Sciatic nerve (tissue), 2 donors: ENCODE measurements around the gene SPTSSA. TPM values are rescaled to one million over a fixed set of nuclear protein-coding genes. Genes with fewer than 3 reads are reported as not detected.
"Not testable (repeated sequence)": the region's sequence is repeated elsewhere in the genome, so short reads cannot be mapped to it uniquely, and the experiment has no call there.

Source experiments
- ATAC-seq: fragments of 200-7000 bp; cut with Tn5 transposase; one replicate; pipeline ENCODE4 v1.9.1; 2020; ENCODE audit warnings: mild to moderate bottlenecking, moderate library complexity
- DNase-seq: peaks from one replicate; pipeline ENCODE4 v3.0.0-alpha.2; 2020; ENCODE audit warnings: low spot score
- intact Hi-C: fragments of 100-400 bp; cut with DNase I; formaldehyde crosslinking; loops from one replicate; pipeline ENCODE4 v1.14.2; 2022
- total RNA-seq: library from RNA; stranded (reverse); fragmentation: NEBNext Ultra II Directional; extraction: Animal tissue kit (Norgen Biotek cat#: 25700); gene quantifications from one replicate; pipeline ENCODE4 v1.2.1, GENCODE V29; 2021
- donor health status: DM: no; HTN: no; CAD: no.
- donor health status: DM: no; HTN: no; CAD: no.

The SPTSSA gene
- total RNA-seq = 18.3 TPM

DNA sequence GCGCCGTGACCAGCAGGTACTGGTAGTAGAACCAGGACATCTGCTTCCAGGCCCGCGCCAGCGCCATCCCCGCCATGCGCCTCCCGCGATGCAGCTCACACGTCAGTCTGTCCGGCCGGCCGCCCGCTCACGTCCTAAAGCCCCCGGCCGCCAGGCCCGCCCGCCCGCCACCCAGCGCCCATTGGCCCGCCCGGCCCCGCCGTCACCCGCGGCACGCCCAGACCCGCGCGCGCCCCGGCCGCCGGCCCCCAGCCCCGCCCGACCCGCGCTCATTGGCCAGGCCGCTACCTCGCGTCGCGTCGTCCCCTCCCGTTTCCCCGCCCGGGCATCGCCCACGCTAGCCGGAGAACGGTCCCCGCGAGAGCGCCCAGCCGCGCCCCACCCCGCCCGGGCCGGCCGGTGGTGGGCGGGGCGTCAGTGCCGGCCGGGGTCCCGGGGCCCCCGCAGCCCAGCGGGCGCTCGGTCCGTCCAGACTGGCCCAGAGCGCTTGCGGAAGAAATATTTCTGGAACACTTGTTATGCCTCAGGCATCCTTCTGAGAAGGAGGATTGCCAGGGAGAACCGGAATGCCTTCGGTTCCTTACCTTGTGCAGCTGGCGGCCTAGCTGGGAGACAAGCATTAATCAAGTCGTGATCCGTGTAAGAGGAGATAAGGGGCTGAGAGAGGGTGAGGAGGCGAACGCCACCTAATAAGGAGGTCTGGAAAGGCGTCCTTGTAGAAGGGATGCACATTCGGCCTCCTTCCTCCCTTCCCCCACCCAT is at the start of gene SPTSSA:
Gene SPTSSA, minus strand, starts transcription at position 109 of the 762 bp plus-strand sequence. Its CDS starts 33 bp downstream, at position 76.
- intact Hi-C loops = no loop called here
- DNase-seq (peak; percentile 96), ATAC-seq (peak; percentile 97)

GRCh38 chr14:34507884-34508283 is 45.8 kb upstream of the SPTSSA start:
- DNase-seq (no peak), ATAC-seq (no peak)
- intact Hi-C loops = no loop called here

DNA sequence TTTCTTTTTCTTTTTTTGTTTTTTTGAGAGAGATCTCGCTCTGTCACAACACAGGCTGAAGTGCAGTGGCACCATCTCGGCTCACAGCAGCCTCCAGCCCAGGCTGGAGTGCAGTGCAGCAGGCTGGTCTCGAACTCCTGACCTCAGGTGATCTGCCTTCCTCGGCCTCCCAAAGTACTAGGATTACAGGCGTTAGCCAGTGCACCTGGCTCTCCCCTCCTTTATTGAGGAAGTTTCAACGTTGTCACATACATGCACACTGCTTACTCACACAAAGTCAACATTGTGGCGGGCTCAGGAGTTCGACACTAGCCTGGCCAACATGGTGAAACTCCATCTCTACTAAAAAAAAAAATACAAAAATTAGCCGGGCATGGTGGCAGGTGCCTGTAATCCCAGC is 45.4 kb upstream of the SPTSSA start:
- ATAC-seq = no peak
- DNase-seq = no peak
- intact Hi-C loops = no loop called here

DNA sequence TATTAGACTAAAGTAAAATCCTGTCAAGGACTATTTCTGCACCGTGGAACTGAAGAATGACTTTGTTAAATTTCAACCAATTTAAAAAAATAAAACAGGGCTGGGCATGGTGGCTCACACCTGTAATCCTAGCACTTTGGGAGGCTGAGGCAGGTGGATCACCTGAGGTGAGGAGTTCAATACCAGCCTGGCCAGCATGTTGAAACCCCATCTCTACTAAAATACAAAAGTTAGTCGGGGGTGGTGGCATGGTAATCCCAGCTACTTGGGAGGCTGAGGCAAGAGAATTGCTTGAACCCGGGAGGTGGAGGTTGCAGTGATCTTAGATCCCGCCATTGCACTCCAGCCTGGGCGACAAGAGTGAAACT is 43.1 kb upstream of the SPTSSA start:
- intact Hi-C loops, ATAC-seq, DNase-seq: not testable (repeated sequence)

GRCh38 chr14:34504027-34504426 is 42.0 kb upstream of the SPTSSA start:
- not testable (repeated sequence) for ATAC-seq, DNase-seq

DNA sequence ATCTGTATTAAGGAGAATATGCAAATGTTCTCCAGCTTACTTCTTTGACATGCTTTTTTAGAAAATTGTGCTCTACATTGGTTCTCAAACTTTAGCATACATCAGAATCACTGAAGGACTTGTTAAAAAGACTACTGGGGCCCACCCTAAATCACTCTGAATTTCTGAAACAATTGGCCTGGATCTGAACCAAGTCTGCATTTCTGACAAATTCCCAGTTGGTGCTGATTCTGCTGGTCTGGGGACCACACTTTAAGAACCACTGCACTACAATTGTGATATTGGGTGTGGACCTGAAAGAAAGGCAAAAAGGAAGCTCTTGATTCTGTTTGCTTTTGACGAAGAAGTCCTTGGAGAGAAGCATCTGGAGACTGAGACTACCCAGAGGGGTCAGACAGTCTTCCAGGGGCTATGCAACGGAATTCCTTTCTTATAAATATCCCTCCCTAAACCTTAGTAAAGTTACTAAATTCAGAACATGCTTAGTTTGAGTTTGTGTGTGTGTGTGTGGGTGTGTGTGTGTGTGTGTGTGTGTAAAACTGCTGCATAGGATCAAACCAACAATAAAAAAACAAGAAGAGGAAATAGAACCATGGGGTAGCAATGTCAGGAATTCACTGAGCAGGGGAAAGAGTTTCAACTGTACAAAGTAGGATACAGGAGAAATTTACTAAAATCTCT is 40.6 kb upstream of the SPTSSA start:
- intact Hi-C loops = no loop called here
- DNase-seq = peak; percentile 2
- no peak for ATAC-seq

More at GRCh38 chr14:34504027-34504426, 42.0 kb upstream of the SPTSSA start:
- intact Hi-C loops = not testable (repeated sequence)

GRCh38 chr14:34502001-34502400 is 40.0 kb upstream of the SPTSSA start:
- ATAC-seq (no peak), DNase-seq (no peak)
- intact Hi-C loops = no loop called here

DNA sequence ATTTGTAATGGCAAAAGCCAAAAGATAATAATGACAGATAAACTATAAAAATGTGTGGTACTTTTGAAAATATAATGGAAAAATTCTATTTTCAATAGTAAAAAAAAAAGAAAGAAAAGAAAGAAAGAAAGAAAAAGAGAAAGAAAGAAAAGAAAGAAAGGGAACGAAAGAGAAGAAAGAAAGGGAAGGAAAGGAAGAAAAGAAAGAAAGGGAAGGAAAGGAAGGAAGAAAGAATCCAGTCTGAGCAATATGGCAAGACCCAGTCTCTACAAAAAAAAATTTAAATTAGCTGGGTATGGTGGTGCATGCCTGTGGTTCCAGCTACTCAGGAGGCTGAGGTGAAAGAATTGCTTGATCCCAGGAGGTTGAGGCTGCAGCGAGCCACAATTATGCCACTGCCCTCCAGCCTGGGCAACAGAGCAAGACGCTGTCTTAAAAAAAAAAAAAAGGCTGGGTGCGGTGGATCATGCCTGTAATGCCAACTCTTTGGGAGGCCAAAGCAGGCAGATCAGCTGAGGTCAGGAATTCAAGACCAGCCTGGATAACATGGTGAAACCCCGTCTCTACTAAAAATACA is 39.1 kb upstream of the SPTSSA start:
- ATAC-seq (no peak), DNase-seq (peak; percentile 28)
- intact Hi-C loops = no loop called here

DNA sequence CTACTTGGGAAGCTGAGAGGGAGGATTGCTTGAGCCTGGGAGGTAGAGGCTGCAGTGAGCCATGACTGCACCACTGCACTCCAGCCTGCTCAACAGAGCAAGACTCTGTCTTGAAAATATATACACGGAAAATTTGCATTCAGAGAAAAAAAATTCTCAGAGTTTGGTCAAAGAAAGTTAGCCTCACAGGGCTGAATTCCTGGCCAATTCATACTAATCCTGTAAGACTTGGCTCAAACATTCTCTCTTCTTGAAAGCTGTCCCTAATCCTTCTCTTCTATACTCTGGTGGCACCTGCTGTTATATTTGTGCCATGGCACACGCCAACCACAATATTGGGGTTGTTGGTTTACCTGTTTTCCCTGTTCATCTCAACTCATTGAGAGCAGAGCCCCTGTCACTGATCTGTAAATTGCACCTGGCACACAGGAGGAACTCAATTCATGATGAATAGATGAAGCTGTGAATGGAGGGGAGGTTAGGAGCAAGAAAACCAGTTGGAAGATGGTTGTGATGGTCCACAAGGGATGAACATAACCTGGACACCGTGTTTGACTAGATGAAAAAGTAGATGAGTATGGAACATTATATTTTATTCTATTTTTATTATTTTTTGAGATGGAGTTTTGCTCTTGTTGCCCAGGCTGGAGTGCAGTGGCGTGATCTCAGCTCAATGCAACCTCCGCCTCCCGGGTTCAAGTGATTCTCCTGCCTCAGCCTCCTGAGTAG is 36.8 kb upstream of the SPTSSA start:
- intact Hi-C loops = no loop called here
- no peak for ATAC-seq
- DNase-seq = no peak

GRCh38 chr14:34496679-34497513 is 34.9 kb upstream of the SPTSSA start:
- DNase-seq (peak; percentile 82), ATAC-seq (peak; percentile 98)
- intact Hi-C loops = no loop called here

DNA sequence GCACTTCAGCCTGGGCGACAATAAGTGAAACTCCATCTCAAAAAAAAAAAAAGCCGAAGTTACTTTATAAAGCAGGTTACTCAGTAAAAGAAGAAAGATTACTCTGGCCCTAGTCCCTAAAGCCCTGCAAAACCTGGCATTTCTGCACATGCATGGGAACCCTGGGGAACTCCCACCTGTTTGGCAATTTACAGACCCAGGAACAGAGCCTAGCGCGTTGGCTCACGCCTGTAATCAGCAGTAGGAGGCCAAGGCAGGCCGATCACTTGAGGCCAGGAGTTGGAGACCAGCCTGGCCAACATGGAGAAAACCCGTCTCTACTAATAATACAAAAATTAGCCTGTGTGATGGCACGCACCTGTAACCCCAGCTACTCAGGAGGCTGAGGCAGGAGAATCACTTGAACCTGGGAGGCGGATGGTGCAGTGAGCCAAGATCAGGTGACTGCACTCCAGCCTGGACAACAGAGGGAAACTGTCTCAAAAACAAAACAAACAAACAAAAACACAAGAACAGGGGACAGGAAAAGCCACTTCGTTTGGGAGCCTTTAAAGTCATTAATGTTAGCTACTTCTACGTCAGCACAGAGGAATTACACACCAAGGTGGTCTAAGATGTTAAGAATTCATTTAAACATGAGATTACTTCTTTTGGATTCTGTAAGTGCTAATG is 34.1 kb upstream of the SPTSSA start:
- ATAC-seq (peak; percentile 54), DNase-seq (no peak)
- intact Hi-C loops = no loop called here

DNA sequence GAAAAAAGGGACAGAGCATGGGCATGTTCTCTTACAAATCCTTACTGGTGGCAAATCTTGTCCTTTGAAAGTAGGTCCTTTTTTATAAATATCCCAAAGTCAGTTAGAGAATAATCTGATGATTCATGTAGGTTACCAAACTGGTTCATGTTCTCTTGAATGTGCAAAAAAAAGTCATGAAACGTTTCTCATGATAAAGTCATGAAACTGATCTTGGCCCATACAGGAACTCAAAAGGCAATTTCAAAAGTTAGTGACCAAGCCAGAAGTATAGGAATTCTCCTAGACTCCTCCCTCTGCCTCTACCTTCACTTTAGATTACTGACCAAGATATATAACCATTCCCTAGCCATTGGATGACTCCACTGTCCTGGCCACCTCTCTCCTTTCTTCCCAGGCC is 27.3 kb upstream of the SPTSSA start:
- no peak for DNase-seq
- ATAC-seq = no peak
- intact Hi-C loops = no loop called here

DNA sequence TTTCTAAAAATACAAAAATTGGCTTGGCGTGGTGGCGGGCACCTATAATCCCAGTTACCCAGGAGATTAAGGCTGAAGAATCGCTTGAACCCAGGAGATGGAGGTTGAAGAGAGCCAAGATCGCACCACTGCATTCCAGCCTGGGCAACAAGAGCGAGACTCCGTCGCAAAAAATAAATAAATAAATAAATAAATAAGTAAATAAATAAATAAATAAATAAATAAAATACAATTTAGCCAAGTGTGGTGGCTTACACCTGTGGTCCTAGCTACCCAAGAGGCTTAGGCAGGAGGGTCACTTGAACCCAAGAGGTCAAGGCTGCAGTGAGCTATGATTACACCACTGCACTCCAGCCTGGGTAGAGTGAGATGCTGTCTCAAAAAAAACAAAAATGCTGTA is 26.5 kb upstream of the SPTSSA start:
- DNase-seq = no peak

DNA sequence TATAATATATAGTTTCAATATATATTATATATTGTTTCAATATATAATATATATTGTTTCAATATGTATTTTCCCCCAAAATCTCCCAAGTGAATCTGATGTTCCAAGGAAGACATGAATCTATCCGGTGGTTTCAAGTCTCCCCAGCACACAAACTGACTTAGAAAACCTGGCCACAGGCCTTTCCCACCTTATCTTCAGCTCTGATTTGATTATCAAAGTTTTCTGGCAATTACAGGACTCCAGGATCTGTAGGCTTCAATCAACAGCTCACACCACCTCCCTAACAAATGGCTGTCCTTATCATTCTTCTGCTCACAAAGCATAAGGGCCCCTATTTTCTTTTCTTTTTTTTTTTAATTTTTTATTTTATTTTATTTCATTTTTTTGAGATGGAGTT is 22.7 kb upstream of the SPTSSA start:
- ATAC-seq (no peak), DNase-seq (no peak)
- intact Hi-C loops = no loop called here

More for the DNA sequence above, 26.5 kb upstream of the SPTSSA start:
- intact Hi-C loops = no loop called here
- no peak for ATAC-seq

- no peak for DNase-seq
- intact Hi-C loops = no loop called here
- ATAC-seq = no peak
Measured at GRCh38 chr14:34482463-34482862, 20.4 kb upstream of the SPTSSA start.

DNA sequence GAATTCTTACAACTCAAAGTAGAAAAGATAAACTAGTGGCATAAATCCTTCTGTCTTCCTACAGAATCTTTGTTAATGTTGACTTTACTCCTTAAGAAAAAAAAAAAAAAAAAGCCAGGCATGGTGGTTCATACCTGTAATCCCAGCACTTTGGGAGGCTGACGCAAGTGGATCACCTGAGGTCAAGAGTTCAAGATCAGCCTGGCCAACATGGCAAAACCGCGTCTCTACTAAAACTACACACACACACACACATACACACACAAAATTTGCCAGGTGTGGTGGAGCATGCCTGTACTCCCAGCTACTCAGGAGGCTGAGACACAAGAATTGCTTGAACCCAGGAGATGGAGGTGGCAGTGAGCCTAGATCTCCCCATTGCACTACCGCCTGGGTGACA is 17.7 kb upstream of the SPTSSA start:
- intact Hi-C loops = no loop called here
- DNase-seq = no peak
- no peak for ATAC-seq

DNA sequence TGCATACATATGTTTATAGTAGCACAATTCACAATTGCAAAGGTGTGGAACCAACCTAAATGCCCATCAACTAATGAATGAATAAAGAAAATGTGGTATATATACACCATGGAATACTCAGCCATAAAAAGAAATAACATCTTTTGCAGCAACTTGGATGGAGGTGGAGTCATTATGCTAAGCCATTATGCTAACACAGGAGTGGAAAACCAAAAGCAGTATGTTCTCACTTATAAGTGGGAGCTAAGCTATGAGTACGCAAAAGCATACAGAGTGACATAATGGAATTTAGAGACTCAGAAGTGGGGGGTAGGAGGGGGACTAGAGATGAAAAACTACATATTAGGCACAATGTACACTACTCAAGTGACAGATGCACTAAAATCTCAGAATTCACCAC is 16.2 kb upstream of the SPTSSA start:
- ATAC-seq (no peak), DNase-seq (no peak)
- intact Hi-C loops = no loop called here

DNA sequence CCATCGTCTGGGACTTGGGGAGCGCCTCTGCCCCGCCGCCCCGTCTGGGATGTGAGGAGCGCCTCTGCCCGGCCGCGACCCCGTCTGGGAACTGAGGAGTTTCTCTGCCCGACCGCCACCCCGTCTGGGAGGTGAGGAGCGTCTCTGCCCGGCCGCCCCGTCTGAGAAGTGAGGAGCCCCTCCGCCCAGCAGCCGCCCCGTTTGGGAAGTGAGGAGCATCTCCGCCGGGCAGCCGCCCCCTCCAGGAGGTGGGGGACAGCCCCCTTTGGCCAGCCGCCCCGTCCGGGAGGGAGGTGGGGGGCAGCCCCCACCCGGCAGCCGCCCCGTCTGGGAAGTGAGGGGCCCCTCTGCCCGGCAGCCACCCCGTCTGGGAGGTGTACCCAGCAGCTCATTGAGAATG is 14.0 kb upstream of the SPTSSA start:
- DNase-seq, ATAC-seq, intact Hi-C loops: not testable (repeated sequence)
